SK-N-SH (cell line): ENCODE results near the gene NSMCE4A.

ENCODE experiments used
- CTCF ChIP-seq: fragments of 200-600 bp; sonication (generic); IDR thresholded peaks from 2 replicates; pipeline ENCODE4 v1.6.1; 2017; ENCODE audit warnings: antibody characterized with exemption, mild to moderate bottlenecking, moderate library complexity
- EP300 ChIP-seq, 2 experiments: IDR thresholded peaks; 2 replicates each; pipeline versions ENCODE4 v1.4.0 to v1.6.1; 2012; ENCODE audit warnings: borderline replicate concordance in 1 of 2, low read depth in 1 of 2, low read length in 1 of 2
- EZH2phosphoT487 ChIP-seq: fragments of 200-600 bp; sonication (generic); IDR thresholded peaks from 2 replicates; pipeline ENCODE4 v1.6.1; 2017; ENCODE audit warnings: low read depth, mixed run types, mild to moderate bottlenecking, antibody characterized with exemption, moderate library complexity, borderline replicate concordance
- FOXJ3 ChIP-seq: sonication (generic); formaldehyde crosslinking; IDR thresholded peaks from 2 replicates; pipeline ENCODE4 v1.5.1; 2020; ENCODE audit warnings: mild to moderate bottlenecking, missing genetic modification reagents
- FOXM1 ChIP-seq: IDR thresholded peaks from 2 replicates; pipeline ENCODE4 v1.4.0; 2012; ENCODE audit warnings: low read depth, mild to moderate bottlenecking
- JUND ChIP-seq: IDR thresholded peaks from 2 replicates; pipeline ENCODE4 v1.4.0; 2012
- NRF1 ChIP-seq: IDR thresholded peaks from 2 replicates; pipeline ENCODE4 v1.6.1; 2012; ENCODE audit warnings: low read depth, mild to moderate bottlenecking, low read length
- POLR2AphosphoS5 ChIP-seq: IDR thresholded peaks from 2 replicates; pipeline ENCODE4 v1.6.1; 2012; ENCODE audit warnings: low read depth, low read length
- RAD21 ChIP-seq: IDR thresholded peaks from 2 replicates; pipeline ENCODE4 v1.6.1; 2012; ENCODE audit warnings: mild to moderate bottlenecking, low read length
- TCF12 ChIP-seq: IDR thresholded peaks from 2 replicates; pipeline ENCODE4 v1.4.0; 2012
- TF ChIP-seq, protein P1 (sequence below): IDR thresholded peaks from 2 replicates; pipeline ENCODE4 v1.6.1; 2012; ENCODE audit warnings: mild to moderate bottlenecking, low read depth, low read length, moderate library complexity

GRCh38 chr10:121941532-121941931 is 33.5 kb downstream of the NSMCE4A start:
- no peak for TF ChIP-seq EP300 (IDR thresholded peaks at IDR 0.05; ENCODE audit: borderline replicate concordance in 1 of 2, low read depth in 1 of 2, low read length in 1 of 2)
- no peak for TF ChIP-seq CTCF
- no peak for TF ChIP-seq JUND
- TF ChIP-seq TCF12, result no peak
- no peak for TF ChIP-seq EZH2phosphoT487
- no peak for TF ChIP-seq FOXJ3 (CRISPR knock-in tag)
- TF ChIP-seq RAD21, result no peak
- TF ChIP-seq NRF1, result no peak
- TF ChIP-seq, protein P1, sequence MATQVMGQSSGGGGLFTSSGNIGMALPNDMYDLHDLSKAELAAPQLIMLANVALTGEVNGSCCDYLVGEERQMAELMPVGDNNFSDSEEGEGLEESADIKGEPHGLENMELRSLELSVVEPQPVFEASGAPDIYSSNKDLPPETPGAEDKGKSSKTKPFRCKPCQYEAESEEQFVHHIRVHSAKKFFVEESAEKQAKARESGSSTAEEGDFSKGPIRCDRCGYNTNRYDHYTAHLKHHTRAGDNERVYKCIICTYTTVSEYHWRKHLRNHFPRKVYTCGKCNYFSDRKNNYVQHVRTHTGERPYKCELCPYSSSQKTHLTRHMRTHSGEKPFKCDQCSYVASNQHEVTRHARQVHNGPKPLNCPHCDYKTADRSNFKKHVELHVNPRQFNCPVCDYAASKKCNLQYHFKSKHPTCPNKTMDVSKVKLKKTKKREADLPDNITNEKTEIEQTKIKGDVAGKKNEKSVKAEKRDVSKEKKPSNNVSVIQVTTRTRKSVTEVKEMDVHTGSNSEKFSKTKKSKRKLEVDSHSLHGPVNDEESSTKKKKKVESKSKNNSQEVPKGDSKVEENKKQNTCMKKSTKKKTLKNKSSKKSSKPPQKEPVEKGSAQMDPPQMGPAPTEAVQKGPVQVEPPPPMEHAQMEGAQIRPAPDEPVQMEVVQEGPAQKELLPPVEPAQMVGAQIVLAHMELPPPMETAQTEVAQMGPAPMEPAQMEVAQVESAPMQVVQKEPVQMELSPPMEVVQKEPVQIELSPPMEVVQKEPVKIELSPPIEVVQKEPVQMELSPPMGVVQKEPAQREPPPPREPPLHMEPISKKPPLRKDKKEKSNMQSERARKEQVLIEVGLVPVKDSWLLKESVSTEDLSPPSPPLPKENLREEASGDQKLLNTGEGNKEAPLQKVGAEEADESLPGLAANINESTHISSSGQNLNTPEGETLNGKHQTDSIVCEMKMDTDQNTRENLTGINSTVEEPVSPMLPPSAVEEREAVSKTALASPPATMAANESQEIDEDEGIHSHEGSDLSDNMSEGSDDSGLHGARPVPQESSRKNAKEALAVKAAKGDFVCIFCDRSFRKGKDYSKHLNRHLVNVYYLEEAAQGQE, result no peak
- TF ChIP-seq FOXM1, result no peak
- TF ChIP-seq POLR2AphosphoS5, result no peak
